PC-9 (cell line): ENCODE results near the gene GABPB2. TPM values are rescaled to one million over a fixed set of nuclear protein-coding genes. Genes with fewer than 3 reads are reported as not detected.
A peak's percentile ranks its signal among the peaks of the same experiment; 100 is the strongest.
"Not testable (repeated sequence)": the region's sequence is repeated elsewhere in the genome, so short reads cannot be mapped to it uniquely, and the experiment has no call there.

Experiments
- BruUV-seq: library from RNA; stranded (reverse); fragments of 400-500 nt; replicated peaks from 2 replicates; lab custom pipeline; 2021; lab: Mats Ljungman, UMichigan
- CTCF ChIA-PET: fragments of 300-600 bp; sonication (Branson Sonifier 250); formaldehyde crosslinking; loops from one replicate; lab custom pipeline; 2022; ENCODE audit warnings: antibody characterized with exemption; lab: Charles Lee
- POLR2A ChIA-PET: fragments of 300-600 bp; sonication (Branson Sonifier 250); formaldehyde crosslinking; loops from one replicate; lab custom pipeline; 2022; ENCODE audit warnings: antibody characterized with exemption; ENCODE audit not compliant: unreplicated experiment; lab: Charles Lee
- DNase-seq, 2 experiments: peaks; one replicate each; pipeline versions ENCODE4 v3.0.0 to v3.0.0-alpha.2; 2015 to 2022; ENCODE audit warnings: mixed read lengths in 1 of 2
- H2AFZ ChIP-seq: fragments of 200-600 bp; sonication (generic); 2 replicates; pipeline ENCODE4 v1.8.1; 2017; ENCODE audit warnings: antibody characterized with exemption
- H3F3A ChIP-seq: fragments of 200-600 bp; sonication (generic); 2 replicates; pipeline ENCODE4 v1.8.1; 2017; ENCODE audit warnings: antibody characterized with exemption, mild to moderate bottlenecking, low read depth; ENCODE audit not compliant: insufficient read depth
- H3K27ac ChIP-seq: fragments of 200-600 bp; sonication (generic); 2 replicates; pipeline ENCODE4 v1.6.1; 2016; ENCODE audit warnings: mixed run types
- H3K27me3 ChIP-seq: fragments of 200-600 bp; sonication (generic); 2 replicates; pipeline ENCODE4 v1.6.1; 2016; ENCODE audit warnings: low read depth, mixed run types; ENCODE audit not compliant: insufficient read depth
- H3K36me3 ChIP-seq: fragments of 200-600 bp; sonication (generic); 2 replicates; pipeline ENCODE4 v1.6.1; 2016; ENCODE audit warnings: low read depth, mixed run types
- H3K4me1 ChIP-seq: fragments of 200-600 bp; sonication (generic); replicated peaks from 2 replicates; pipeline ENCODE4 v1.6.1; 2016; ENCODE audit warnings: mixed run types; ENCODE audit not compliant: insufficient read depth
- H3K4me2 ChIP-seq: fragments of 200-600 bp; sonication (generic); 2 replicates; pipeline ENCODE4 v1.6.1; 2017; ENCODE audit warnings: mixed run types
- H3K4me3 ChIP-seq: fragments of 200-600 bp; sonication (generic); 2 replicates; pipeline ENCODE4 v1.6.1; 2016; ENCODE audit warnings: mixed run types
- H3K79me2 ChIP-seq: fragments of 200-600 bp; sonication (generic); 2 replicates; pipeline ENCODE4 v1.6.1; 2017; ENCODE audit warnings: low read depth, mixed run types
- H3K9me2 ChIP-seq: fragments of 200-600 bp; sonication (generic); 2 replicates; pipeline ENCODE4 v1.8.1; 2017; ENCODE audit warnings: mild to moderate bottlenecking; ENCODE audit not compliant: insufficient read depth
- H3K9me3 ChIP-seq: fragments of 200-600 bp; sonication (generic); 2 replicates; pipeline ENCODE4 v1.8.1; 2016; ENCODE audit warnings: low read depth; ENCODE audit not compliant: insufficient read depth
- H4K20me1 ChIP-seq: fragments of 200-600 bp; sonication (generic); 2 replicates; pipeline ENCODE4 v1.8.1; 2017; ENCODE audit not compliant: insufficient read depth
- CTCF ChIP-seq: fragments of 200-600 bp; sonication (generic); conservative IDR thresholded peaks from 2 replicates; pipeline ENCODE4 v1.6.1; 2017; ENCODE audit warnings: mixed run types, antibody characterized with exemption, mild to moderate bottlenecking, moderate library complexity
- EZH2 ChIP-seq: fragments of 200-600 bp; sonication (generic); IDR thresholded peaks from 2 replicates; pipeline ENCODE4 v1.8.0; 2017; ENCODE audit warnings: antibody characterized with exemption, low read depth
- intact Hi-C: fragments of 100-400 bp; cut with micrococcal nuclease; formaldehyde crosslinking; loops from one replicate; pipeline ENCODE4 v1.10.0; 2022; ENCODE audit not compliant: unreplicated experiment
- total RNA-seq: library from RNA; stranded (reverse); gene quantifications from 2 replicates; pipeline ENCODE4 v1.2.3, GENCODE V29; 2021

Gene GABPB2
- total RNA-seq, 1 experiment from 2014 or later = 6.6 TPM

GRCh38 chr1:151069103-151069486 lies 1.5 kb upstream of the GABPB2 start:
- intact Hi-C loops = loop anchor here (10.0 kb wide), 1 partner anchor 504 kb away; no protein-coding TSS in a partner anchor
- no peak for DNase-seq
- Histone ChIP-seq H3K27me3 (no peaks in the 10 kb centered on the region), H3K9me3 (no peaks in the 10 kb centered on the region), H4K20me1 (no peaks in the 10 kb centered on the region), H3K9me2 (no peaks in the 10 kb centered on the region), H3F3A (peaks cover 27% of the 10 kb centered on the region), H3K36me3 (no peaks in the 10 kb centered on the region), H3K4me3 (no peak overlapping the region), H3K4me2 (no peak overlapping the region), H3K4me1 (peaks cover 17% of the 10 kb centered on the region), H2AFZ (no peak overlapping the region), H3K79me2 (peaks cover 14% of the 10 kb centered on the region), H3K27ac (peak overlapping the region; percentile 20; the same call in 1 of the 2 replicates)
- ChIA-PET POLR2A (no interaction called here), CTCF (no interaction called here)
- no peak for TF ChIP-seq EZH2
- no peak for TF ChIP-seq CTCF
- BruUV-seq = no TSS peak

GRCh38 chr1:151072224-151072623 lies 1.7 kb downstream of the GABPB2 start:
- Histone ChIP-seq H3K27me3 (no peaks in the 10 kb centered on the region), H3K79me2 (peaks cover 14% of the 10 kb centered on the region), H3K36me3 (no peaks in the 10 kb centered on the region), H3K9me3 (no peaks in the 10 kb centered on the region), H3K27ac (no peak overlapping the region), H4K20me1 (no peaks in the 10 kb centered on the region), H3K4me3 (no peak overlapping the region), H3K4me2 (peak overlapping the region; percentile 94; the same call in 1 of the 2 replicates), H3F3A (peaks cover 27% of the 10 kb centered on the region), H3K4me1 (peaks cover 17% of the 10 kb centered on the region), H2AFZ (no peak overlapping the region), H3K9me2 (no peaks in the 10 kb centered on the region)
- TF ChIP-seq CTCF (no peak), EZH2 (no peak)
- no peak for DNase-seq
- intact Hi-C loops = no loop called here
- CTCF ChIA-PET = interaction anchor here (0.6 to 0.7 kb wide), 2 partner anchors 16 to 174 kb away, joined by 3 to 5 read pairs; no protein-coding TSS in a partner anchor
- POLR2A ChIA-PET = interaction anchor here (0.5 to 0.6 kb wide), 3 partner anchors 67 to 273 kb away, joined by 4 to 24 read pairs (median 10); no protein-coding TSS in a partner anchor
- BruUV-seq = no TSS peak

- no peaks in the 10 kb centered on the region for H3K9me3 ChIP-seq
- intact Hi-C loops = no loop called here
- H4K20me1 ChIP-seq = no peaks in the 10 kb centered on the region
- BruUV-seq = no TSS peak
- peak overlapping the region; percentile 37; the same call in 1 of the 2 replicates for H3K27ac ChIP-seq
- no peak for DNase-seq
- H3F3A ChIP-seq = no peaks in the 10 kb centered on the region
- no peak overlapping the region for H2AFZ ChIP-seq
- no peak overlapping the region for H3K4me2 ChIP-seq
- H3K79me2 ChIP-seq = no peaks in the 10 kb centered on the region
- ChIA-PET CTCF (interaction anchor here (0.5 kb wide), 1 partner anchor 12 kb away, joined by 6 read pairs; no protein-coding TSS in a partner anchor), POLR2A (no interaction called here)
- H3K36me3 ChIP-seq = no peaks in the 10 kb centered on the region
- TF ChIP-seq EZH2 (no peak), CTCF (no peak)
- no peaks in the 10 kb centered on the region for H3K9me2 ChIP-seq
- H3K27me3 ChIP-seq = no peaks in the 10 kb centered on the region
- H3K4me3 ChIP-seq = no peak overlapping the region
- H3K4me1 ChIP-seq = no peaks in the 10 kb centered on the region
These were observed 15.5 kb downstream of the GABPB2 start for GRCh38 chr1:151085953-151086559.

GRCh38 chr1:151097426-151097825 lies 26.9 kb downstream of the GABPB2 start:
- DNase-seq, intact Hi-C loops, H3K36me3 ChIP-seq, H3K4me1 ChIP-seq, H3K79me2 ChIP-seq, H2AFZ ChIP-seq, H3K4me3 ChIP-seq, H3K4me2 ChIP-seq, H3K9me2 ChIP-seq, BruUV-seq, POLR2A ChIA-PET, H4K20me1 ChIP-seq, H3F3A ChIP-seq, H3K27ac ChIP-seq, H3K27me3 ChIP-seq, H3K9me3 ChIP-seq: not testable (repeated sequence)
- CTCF ChIA-PET = interaction anchor here (0.6 kb wide), 1 partner anchor 26 kb away, joined by 3 read pairs; no protein-coding TSS in a partner anchor
